Measurements from ENCODE around the gene PAFAH1B2.

- TF ChIP-seq EZH2 (IDR thresholded peaks at IDR 0.05; ENCODE audit: low read depth, unreplicated experiment) = no peak
- TF ChIP-seq, protein P1, sequence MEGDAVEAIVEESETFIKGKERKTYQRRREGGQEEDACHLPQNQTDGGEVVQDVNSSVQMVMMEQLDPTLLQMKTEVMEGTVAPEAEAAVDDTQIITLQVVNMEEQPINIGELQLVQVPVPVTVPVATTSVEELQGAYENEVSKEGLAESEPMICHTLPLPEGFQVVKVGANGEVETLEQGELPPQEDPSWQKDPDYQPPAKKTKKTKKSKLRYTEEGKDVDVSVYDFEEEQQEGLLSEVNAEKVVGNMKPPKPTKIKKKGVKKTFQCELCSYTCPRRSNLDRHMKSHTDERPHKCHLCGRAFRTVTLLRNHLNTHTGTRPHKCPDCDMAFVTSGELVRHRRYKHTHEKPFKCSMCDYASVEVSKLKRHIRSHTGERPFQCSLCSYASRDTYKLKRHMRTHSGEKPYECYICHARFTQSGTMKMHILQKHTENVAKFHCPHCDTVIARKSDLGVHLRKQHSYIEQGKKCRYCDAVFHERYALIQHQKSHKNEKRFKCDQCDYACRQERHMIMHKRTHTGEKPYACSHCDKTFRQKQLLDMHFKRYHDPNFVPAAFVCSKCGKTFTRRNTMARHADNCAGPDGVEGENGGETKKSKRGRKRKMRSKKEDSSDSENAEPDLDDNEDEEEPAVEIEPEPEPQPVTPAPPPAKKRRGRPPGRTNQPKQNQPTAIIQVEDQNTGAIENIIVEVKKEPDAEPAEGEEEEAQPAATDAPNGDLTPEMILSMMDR (conservative IDR thresholded peaks at IDR 0.05; ENCODE audit: low read depth in 2 of 2) = no peak
- TF ChIP-seq STAT1 (IDR thresholded peaks at IDR 0.05; ENCODE audit: unreplicated experiment) = no peak
- TF ChIP-seq POLR2AphosphoS5 (IDR thresholded peaks at IDR 0.05; ENCODE audit: low read depth) = no peak
- no peak for TF ChIP-seq JUNB (IDR thresholded peaks at IDR 0.05; ENCODE audit: unreplicated experiment)
- TF ChIP-seq, protein P2, sequence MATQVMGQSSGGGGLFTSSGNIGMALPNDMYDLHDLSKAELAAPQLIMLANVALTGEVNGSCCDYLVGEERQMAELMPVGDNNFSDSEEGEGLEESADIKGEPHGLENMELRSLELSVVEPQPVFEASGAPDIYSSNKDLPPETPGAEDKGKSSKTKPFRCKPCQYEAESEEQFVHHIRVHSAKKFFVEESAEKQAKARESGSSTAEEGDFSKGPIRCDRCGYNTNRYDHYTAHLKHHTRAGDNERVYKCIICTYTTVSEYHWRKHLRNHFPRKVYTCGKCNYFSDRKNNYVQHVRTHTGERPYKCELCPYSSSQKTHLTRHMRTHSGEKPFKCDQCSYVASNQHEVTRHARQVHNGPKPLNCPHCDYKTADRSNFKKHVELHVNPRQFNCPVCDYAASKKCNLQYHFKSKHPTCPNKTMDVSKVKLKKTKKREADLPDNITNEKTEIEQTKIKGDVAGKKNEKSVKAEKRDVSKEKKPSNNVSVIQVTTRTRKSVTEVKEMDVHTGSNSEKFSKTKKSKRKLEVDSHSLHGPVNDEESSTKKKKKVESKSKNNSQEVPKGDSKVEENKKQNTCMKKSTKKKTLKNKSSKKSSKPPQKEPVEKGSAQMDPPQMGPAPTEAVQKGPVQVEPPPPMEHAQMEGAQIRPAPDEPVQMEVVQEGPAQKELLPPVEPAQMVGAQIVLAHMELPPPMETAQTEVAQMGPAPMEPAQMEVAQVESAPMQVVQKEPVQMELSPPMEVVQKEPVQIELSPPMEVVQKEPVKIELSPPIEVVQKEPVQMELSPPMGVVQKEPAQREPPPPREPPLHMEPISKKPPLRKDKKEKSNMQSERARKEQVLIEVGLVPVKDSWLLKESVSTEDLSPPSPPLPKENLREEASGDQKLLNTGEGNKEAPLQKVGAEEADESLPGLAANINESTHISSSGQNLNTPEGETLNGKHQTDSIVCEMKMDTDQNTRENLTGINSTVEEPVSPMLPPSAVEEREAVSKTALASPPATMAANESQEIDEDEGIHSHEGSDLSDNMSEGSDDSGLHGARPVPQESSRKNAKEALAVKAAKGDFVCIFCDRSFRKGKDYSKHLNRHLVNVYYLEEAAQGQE (IDR thresholded peaks at IDR 0.05; ENCODE audit: unreplicated experiment) = no peak
- TF ChIP-seq EZH2phosphoT487 (IDR thresholded peaks at IDR 0.05; ENCODE audit: unreplicated experiment) = no peak
- TF ChIP-seq CREB1 (CRISPR knock-in tag; IDR thresholded peaks at IDR 0.05; ENCODE audit: low read depth) = no peak
These were observed 2.4 kb downstream of the PAFAH1B2 start for GRCh38 chr11:117146521-117146920.

Measured in GM23338 (cell line).